ENCODE measurements around the gene MPPED1. TPM values are rescaled to one million over a fixed set of nuclear protein-coding genes. Genes with fewer than 3 reads are reported as not detected.
A peak's percentile ranks its signal among the peaks of the same experiment; 100 is the strongest.

Gene MPPED1
- total RNA-seq, 1 donor from 2014 or later = 1.7 TPM

DNA sequence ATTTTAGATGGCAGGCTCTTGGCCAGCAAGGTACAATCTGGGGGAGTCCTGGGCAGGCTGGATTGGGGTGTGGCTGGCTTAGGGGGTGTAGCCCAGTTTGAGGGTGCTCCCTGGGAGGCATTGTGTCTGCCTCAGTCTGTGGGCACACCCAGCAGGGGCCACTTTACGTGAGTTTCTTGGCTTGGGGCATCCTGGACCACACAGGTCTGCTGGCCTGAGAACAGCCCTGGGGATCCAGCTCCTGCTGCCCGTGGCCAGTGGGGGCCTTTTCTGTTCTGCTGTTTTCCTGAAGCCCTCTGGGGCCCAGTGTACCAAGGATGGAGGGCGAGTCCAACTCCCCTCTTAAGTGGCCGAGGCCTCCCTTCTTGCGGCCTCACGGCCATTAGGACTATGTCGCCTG, 71.9 kb downstream of the MPPED1 start:
- Mint-ChIP-seq H3K4me3 (no peak overlapping the region), H3K27ac (ENCODE audit: unreplicated experiment) (no peak overlapping the region), H3K4me1 (peaks cover 4% of the 10 kb centered on the region), H3K27me3 (ENCODE audit: low read depth) (peaks cover 2% of the 10 kb centered on the region), H3K36me3 (ENCODE audit: low read depth) (no peaks in the 10 kb centered on the region), H3K9me3 (no peaks in the 10 kb centered on the region)
- DNase-seq (ENCODE audit: low read depth, low spot score) = no peak
- TF ChIP-seq, protein P1, sequence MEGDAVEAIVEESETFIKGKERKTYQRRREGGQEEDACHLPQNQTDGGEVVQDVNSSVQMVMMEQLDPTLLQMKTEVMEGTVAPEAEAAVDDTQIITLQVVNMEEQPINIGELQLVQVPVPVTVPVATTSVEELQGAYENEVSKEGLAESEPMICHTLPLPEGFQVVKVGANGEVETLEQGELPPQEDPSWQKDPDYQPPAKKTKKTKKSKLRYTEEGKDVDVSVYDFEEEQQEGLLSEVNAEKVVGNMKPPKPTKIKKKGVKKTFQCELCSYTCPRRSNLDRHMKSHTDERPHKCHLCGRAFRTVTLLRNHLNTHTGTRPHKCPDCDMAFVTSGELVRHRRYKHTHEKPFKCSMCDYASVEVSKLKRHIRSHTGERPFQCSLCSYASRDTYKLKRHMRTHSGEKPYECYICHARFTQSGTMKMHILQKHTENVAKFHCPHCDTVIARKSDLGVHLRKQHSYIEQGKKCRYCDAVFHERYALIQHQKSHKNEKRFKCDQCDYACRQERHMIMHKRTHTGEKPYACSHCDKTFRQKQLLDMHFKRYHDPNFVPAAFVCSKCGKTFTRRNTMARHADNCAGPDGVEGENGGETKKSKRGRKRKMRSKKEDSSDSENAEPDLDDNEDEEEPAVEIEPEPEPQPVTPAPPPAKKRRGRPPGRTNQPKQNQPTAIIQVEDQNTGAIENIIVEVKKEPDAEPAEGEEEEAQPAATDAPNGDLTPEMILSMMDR (conservative IDR thresholded peaks at IDR 0.05) = no peak

DNA sequence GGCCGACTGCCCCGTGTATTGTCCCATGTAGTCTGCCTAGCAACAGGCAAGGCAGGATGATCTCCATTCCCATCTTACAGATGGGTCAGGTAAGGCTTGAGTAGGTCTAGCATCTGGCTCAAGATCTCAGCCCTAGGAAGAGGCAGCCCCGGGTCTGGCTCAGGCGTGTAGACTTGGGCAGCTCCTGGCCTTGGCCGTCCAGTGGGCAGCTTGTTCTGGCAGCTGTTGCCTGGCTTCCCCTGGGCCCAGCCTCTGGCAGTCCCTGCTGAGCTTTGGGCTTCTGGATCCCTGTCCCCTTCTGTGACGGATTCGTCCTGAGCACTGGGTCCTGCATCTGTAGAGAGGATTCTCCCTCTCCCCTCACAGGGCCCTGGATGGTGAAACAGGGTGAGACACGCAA, 72.4 kb downstream of the MPPED1 start:
- TF ChIP-seq, protein P1 (conservative IDR thresholded peaks at IDR 0.05) = no peak
- Mint-ChIP-seq H3K27me3 (ENCODE audit: low read depth) (peaks cover 2% of the 10 kb centered on the region), H3K36me3 (ENCODE audit: low read depth) (no peaks in the 10 kb centered on the region), H3K27ac (ENCODE audit: unreplicated experiment) (no peak overlapping the region), H3K9me3 (no peaks in the 10 kb centered on the region), H3K4me1 (peaks cover 4% of the 10 kb centered on the region), H3K4me3 (no peak overlapping the region)
- no peak for DNase-seq (ENCODE audit: low read depth, low spot score)

DNA sequence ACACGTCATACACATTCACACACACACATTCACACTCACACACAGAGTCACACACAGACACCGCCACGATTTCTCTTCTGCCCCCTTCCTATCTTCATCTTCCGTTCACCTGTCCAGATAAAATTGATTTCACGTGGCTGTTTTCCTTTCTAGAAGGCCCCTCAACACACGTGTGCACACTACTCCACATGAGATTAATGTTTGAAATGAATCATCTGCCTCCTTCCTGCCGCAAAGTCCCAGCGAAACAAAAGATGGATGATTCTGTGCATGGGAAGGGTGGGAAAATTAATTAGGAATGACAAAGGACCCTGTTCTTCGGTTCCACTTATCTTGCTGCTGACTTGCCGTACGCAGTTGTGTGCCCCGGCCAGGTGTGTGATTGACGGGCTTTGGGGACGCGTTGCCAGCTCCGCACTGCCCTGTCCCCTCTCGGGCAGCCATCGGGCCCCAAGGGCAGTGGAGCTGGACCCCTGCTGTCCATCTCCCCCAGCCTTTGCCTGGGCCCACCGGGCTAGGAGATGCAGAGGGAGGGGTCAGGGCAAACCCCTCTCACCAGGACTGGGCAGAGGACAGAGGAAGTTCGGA, 73.8 kb downstream of the MPPED1 start:
- TF ChIP-seq, protein P1 (conservative IDR thresholded peaks at IDR 0.05) = no peak
- Mint-ChIP-seq H3K4me1 (no peaks in the 10 kb centered on the region), H3K27ac (ENCODE audit: unreplicated experiment) (no peak overlapping the region), H3K27me3 (ENCODE audit: low read depth) (peaks cover 2% of the 10 kb centered on the region), H3K36me3 (ENCODE audit: low read depth) (no peaks in the 10 kb centered on the region), H3K4me3 (no peak overlapping the region), H3K9me3 (no peaks in the 10 kb centered on the region)
- no peak for DNase-seq (ENCODE audit: low read depth, low spot score)

DNA sequence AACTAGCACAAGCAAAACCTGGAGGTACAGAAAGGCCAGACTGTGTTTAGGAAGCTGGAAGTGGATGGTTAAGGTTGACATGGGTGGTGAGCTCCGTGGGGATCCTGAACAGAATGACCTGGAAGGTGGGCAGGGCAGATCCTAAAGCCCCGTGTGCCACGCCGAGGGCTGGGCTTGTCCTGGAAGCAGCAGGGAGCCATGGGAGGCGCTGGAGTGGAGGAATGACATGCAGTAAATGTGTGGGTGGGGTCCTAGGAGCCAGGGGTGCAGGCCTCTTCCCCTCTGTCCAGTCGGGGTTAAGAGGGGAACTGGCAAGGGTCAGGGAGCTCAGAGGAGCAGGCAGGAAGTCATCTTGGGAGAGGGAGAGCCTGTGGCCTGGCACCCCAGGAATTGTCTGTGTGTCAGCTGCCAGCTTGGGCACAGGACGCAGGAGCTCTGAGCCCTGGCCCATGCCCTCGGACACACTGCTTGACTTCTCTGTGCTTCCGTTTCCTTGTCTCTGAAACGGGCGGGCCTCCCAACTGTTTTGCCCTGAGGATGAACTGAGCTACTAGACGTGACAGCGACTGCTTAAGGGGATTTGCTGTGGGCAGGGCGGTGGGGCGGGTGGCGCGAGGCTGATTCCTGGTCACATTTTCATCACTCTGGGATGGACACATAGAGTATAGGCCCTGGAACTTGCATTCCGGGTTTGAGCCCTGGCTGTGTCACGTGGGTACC, 75.7 kb downstream of the MPPED1 start:
- Mint-ChIP-seq H3K36me3 (ENCODE audit: low read depth) (no peaks in the 10 kb centered on the region), H3K27me3 (ENCODE audit: low read depth) (peaks cover 2% of the 10 kb centered on the region), H3K4me3 (no peak overlapping the region), H3K4me1 (no peaks in the 10 kb centered on the region), H3K9me3 (peaks cover 6% of the 10 kb centered on the region), H3K27ac (ENCODE audit: unreplicated experiment) (no peak overlapping the region)
- TF ChIP-seq, protein P1 (conservative IDR thresholded peaks at IDR 0.05) = no peak
- no peak for DNase-seq (ENCODE audit: low read depth, low spot score)

DNA sequence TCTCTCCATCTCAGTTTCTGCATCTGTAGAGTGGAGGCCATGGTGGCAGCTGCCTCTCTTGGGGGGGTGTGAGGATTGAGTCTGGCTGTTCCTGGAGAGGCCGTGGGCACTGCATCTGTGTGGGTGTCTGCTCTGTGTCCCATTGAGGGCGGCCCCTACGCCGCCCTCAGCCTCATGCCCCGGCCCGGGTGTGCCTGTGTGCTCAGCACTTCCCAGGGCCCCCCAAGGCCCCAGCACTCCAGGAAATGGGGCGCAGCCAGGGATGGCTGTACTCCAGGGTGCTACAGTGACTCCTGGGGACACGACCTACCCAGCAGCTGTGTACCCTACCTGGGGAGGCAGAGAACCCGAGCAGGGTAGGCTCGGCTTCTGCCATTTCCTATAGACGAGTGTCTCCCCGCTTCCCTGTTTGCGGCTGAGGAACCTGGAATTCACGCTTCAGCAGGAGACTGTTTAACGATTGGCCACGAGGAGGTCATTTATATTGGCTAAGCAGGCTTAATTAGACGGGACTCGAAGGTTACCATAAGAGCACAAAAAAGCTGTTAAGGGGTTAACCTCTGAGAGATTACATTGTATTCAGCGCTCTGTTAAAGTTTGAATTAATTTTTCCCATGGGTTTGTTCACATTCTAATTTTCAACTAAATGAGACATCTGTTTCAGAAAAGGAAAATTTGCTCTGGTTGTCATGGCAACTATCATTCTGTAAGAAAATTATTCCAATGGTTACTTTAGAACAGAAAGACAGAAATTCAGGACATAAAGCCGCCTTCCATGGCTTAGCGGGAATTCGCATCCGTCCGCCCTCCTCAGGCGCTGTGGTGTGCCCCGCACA, 76.4 kb downstream of the MPPED1 start:
- no peak overlapping the region for H3K4me3 Mint-ChIP-seq
- H3K36me3 Mint-ChIP-seq (ENCODE audit: low read depth) = no peaks in the 10 kb centered on the region
- TF ChIP-seq, protein P1 (conservative IDR thresholded peaks at IDR 0.05) = no peak
- H3K27ac Mint-ChIP-seq (ENCODE audit: unreplicated experiment) = peak overlapping the region; percentile 54
- H3K27me3 Mint-ChIP-seq (ENCODE audit: low read depth) = peaks cover 2% of the 10 kb centered on the region
- no peaks in the 10 kb centered on the region for H3K4me1 Mint-ChIP-seq
- no peak for DNase-seq (ENCODE audit: low read depth, low spot score)
- peaks cover 6% of the 10 kb centered on the region for H3K9me3 Mint-ChIP-seq
